Lung microvascular endothelial cell (primary cell): ENCODE results near the gene KRTAP12-1. TPM values are rescaled to one million over a fixed set of nuclear protein-coding genes. Genes with fewer than 3 reads are reported as not detected.
"Not testable (repeated sequence)": the region's sequence is repeated elsewhere in the genome, so short reads cannot be mapped to it uniquely, and the experiment has no call there.

Experiments used
- DNase-seq, 2 donors: peaks; one replicate each; pipeline versions ENCODE4 v3.0.0 to v3.0.0-alpha.2; 2010; ENCODE audit warnings: low read depth in 2 of 2
- total RNA-seq: library from RNA; depleted of rRNA; stranded (reverse); fragments of >200 nt; gene quantifications from 2 replicates; pipeline ENCODE4 v1.2.1, GENCODE V29; 2014

KRTAP12-1 gene
- total RNA-seq, 1 donor from 2014 or later: not detected

- DNase-seq: no peak
Measured at GRCh38 chr21:44670642-44671432, 11.1 kb downstream of the KRTAP12-1 start.

- no peak for DNase-seq
Measured at GRCh38 chr21:44667612-44668011, 14.4 kb downstream of the KRTAP12-1 start.

- no peak for DNase-seq
Measured at GRCh38 chr21:44666401-44667320, 15.3 kb downstream of the KRTAP12-1 start, which contains the start of gene KRTAP12-2. Gene KRTAP12-2 (minus strand): TSS chr21:44666927. CDS start chr21:44666886, 41 bp downstream.

GRCh38 chr21:44664691-44665090 lies 17.3 kb downstream of the KRTAP12-1 start:
- no peak for DNase-seq

GRCh38 chr21:44661567-44661966 lies 20.4 kb downstream of the KRTAP12-1 start:
- DNase-seq: not testable (repeated sequence)

GRCh38 chr21:44658913-44659595 lies 22.9 kb downstream of the KRTAP12-1 start:
- no peak for DNase-seq

- no peak for DNase-seq
Measured at GRCh38 chr21:44658541-44658910, 23.4 kb downstream of the KRTAP12-1 start.

GRCh38 chr21:44657635-44658540 lies 24.1 kb downstream of the KRTAP12-1 start, which contains the start of gene KRTAP12-3:
Gene KRTAP12-3 (plus strand): TSS chr21:44657932. CDS start chr21:44657980, 48 bp downstream.
- peak in 1 of 2 donors; percentile 17 for DNase-seq

- DNase-seq: no peak
Measured at GRCh38 chr21:44656868-44657267, 25.1 kb downstream of the KRTAP12-1 start.

- no peak for DNase-seq
Measured at GRCh38 chr21:44654576-44655175, 27.3 kb downstream of the KRTAP12-1 start, which contains the start of gene KRTAP12-4. Gene KRTAP12-4 (minus strand): TSS chr21:44654659. CDS start chr21:44654614, 45 bp downstream.

- DNase-seq: no peak
Measured at GRCh38 chr21:44653656-44654575, 28.0 kb downstream of the KRTAP12-1 start.

- no peak for DNase-seq
Measured at GRCh38 chr21:44653123-44653522, 28.8 kb downstream of the KRTAP12-1 start.

- no peak for DNase-seq
Measured at GRCh38 chr21:44650973-44651675, 30.8 kb downstream of the KRTAP12-1 start.

GRCh38 chr21:44650265-44650972 lies 31.5 kb downstream of the KRTAP12-1 start:
- DNase-seq: no peak

- no peak for DNase-seq
Measured at GRCh38 chr21:44649521-44650100, 32.4 kb downstream of the KRTAP12-1 start.

- no peak for DNase-seq
Measured at GRCh38 chr21:44648557-44649311, 33.2 kb downstream of the KRTAP12-1 start.

GRCh38 chr21:44647222-44647552 lies 34.8 kb downstream of the KRTAP12-1 start:
- DNase-seq: no peak
